Skin of body (tissue), 2 donors: Measurements from ENCODE around the gene PTPRB. TPM values are rescaled to one million over a fixed set of nuclear protein-coding genes. Genes with fewer than 3 reads are reported as not detected.
A peak's percentile ranks its signal among the peaks of the same experiment; 100 is the strongest.

ENCODE experiments used
- DNase-seq: peaks from one replicate; lab custom pipeline; 2025; lab: John Stamatoyannopoulos, UW
- total RNA-seq: library from RNA; depleted of rRNA; stranded (reverse); fragments of >200 nt; gene quantifications from one replicate; pipeline ENCODE4 v1.2.3, GENCODE V29; 2014

Gene PTPRB
- total RNA-seq, 1 donor from 2014 or later = 13.1 TPM

DNA sequence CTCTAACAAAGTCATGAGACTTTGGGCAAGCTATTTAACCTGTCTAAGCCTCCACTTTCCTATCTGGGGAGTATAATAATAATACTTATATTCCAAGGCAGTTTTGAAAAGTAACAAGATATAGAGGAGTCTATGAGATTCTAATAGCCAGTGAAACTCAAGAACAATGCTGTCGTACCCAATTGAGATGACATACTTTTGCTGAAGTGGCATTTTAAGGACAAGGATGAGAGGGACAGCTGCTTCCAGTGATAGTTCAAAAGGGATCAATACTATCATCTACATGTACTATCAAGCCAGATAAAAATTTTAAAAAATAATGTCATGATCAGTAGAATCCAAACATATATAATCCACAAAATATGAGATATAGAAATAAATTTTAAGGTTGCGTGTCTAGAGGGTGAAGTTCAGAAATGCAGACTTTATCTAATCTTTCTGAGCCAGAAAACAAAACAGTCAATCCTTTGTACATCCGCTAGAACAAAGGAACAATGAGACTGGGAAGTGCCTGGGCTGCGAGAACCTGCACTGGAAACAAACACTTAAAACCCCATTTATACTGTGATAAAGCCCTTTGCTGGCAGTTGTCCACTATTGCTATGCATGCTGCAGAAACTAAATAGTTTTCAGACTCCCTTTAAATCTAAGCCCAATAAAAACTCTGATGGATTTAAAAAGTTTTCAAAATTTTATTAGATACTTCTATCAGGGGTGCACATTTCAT, 38.6 kb downstream of the PTPRB start:
- DNase-seq = peak; percentile 24

DNA sequence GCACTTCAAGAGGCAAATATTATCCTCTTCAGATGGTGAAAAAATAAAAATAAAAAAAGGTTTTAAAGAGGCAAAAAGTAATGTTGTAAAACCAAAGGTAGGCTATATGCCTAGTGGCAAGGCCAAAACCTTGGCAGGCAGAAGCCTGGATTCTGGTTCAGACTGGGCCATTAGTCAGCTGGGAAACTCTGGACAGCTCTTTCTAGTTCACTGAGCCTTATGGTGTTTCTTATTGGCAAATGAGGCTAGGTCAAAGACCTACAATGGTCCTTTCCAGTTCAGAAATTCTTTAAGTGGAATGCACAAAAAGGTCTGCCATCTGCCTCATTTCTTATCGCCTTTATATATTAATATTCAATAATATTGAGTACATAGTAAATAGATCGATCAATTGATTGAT, 44.6 kb downstream of the PTPRB start:
- no peak for DNase-seq

DNA sequence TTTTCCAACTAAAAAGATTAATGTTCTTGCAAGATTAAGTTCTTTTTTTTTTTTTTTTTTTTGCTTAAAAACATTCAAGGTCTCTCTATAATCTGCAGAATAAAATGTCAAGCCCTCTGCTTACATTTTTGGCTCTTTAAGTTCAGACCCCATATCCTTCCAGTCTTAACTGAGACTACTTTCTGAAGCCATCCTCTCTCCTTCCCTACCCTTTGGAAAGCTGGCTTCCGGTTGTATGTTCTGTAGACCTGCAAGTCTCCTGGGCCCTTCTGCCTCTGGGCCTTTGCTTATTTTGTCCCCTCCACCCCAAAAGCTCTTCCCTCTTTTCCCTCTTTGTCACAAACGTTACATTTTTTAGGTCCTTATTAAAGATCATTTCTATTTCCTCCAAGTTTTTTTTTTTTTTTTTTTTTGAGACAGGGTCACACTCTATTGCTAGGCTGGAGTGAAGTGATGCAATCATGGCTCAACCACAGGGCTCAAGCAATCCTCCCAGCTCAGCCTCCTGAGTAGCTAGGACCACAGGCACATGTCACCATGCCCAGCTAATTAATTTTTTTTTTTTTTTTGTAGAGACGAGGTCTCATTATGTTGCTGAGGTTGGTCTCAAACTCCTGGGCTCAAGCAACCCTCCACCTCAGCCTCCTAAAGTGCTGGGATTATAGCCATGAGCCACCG, 46.5 kb downstream of the PTPRB start:
- no peak for DNase-seq

DNA sequence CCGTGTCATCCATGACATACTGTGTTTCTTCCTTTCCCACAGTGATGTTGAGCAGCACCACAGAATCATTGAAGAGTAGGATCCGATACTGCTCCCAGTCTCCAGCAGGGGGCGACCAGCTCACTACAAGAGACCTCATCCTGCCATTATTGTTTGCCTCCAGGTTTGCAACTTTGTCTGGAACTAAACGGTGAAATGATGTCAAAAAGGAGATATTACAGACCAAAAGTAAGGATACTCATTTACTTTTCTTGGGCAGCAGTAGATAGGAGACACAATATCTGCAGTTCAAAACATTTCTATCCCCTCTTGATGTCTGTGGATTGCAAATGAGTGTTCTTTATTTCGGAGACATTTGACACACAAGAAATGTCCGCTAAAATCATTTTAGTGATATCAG, 47.2 kb downstream of the PTPRB start:
- DNase-seq = peak; percentile 20

DNA sequence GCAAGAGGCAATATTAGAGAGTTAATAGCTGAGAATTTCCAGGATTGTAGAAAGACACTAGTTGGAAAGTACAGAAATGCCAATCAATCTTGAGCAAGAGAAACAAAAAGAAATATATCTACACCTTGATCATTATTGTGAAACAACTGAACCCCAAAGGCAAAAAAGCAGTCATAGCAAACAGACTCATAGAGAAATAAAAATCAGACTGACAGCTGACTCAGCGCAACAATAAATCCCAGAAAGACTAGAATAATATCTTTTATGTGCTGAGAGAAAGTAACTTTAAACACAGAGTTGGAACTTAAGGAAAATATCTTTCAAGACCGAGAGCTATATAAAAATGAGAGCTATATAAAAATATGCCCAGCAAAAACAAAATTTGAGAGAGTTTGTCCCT, 52.9 kb downstream of the PTPRB start:
- no peak for DNase-seq

DNA sequence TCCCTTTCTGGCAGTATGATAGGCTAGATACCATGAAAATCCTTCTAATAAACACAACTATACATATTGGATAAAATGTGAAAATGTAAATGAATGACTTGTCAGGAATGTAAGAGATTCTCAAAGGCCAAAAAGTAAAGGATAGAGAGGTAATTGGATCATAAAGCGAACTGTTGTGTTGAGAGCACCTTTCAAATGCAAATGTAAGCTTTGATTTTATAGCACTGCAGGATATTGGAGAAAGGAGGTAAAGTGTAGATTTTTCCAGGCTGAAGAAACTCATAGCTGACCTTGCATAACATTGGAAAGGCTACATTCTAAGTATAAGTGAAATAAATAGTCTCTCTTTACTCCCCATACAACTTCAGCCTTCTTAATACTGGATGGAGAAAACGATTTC, 54.0 kb downstream of the PTPRB start:
- no peak for DNase-seq

DNA sequence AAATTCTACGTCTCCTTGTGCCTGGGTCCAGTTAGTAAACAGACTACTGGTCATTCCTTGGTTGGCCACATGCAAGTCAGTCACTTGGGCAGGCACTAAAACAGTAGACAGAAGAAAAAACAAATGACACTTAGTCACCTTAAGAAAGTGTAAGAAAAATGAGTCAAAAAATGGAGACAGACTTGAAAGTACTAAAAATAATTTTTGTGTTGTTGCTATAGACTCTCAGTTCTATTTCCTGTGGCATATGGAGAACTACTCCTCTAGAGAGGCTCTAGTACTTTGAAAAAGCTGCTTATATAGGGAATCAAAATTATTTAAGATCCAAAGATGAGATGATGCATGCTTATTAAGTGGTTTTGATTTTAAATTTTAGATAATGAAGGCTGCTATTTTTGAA, 56.0 kb downstream of the PTPRB start:
- no peak for DNase-seq

DNA sequence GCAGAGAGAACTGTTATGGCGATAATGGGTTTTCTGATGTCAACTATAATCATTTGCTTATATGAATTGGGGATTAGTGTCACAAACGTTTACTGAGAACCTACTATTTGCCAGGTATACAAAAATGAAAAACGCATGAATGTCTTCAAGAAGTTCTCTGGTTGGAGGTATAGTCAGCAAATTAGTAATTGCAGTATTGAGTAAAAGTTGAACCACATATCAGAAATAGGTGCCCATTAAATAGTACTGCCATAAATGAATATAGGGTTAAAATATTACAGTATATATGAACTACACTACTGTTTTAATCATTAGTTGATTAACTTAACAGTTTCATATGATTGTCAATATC, 60.0 kb downstream of the PTPRB start:
- no peak for DNase-seq

DNA sequence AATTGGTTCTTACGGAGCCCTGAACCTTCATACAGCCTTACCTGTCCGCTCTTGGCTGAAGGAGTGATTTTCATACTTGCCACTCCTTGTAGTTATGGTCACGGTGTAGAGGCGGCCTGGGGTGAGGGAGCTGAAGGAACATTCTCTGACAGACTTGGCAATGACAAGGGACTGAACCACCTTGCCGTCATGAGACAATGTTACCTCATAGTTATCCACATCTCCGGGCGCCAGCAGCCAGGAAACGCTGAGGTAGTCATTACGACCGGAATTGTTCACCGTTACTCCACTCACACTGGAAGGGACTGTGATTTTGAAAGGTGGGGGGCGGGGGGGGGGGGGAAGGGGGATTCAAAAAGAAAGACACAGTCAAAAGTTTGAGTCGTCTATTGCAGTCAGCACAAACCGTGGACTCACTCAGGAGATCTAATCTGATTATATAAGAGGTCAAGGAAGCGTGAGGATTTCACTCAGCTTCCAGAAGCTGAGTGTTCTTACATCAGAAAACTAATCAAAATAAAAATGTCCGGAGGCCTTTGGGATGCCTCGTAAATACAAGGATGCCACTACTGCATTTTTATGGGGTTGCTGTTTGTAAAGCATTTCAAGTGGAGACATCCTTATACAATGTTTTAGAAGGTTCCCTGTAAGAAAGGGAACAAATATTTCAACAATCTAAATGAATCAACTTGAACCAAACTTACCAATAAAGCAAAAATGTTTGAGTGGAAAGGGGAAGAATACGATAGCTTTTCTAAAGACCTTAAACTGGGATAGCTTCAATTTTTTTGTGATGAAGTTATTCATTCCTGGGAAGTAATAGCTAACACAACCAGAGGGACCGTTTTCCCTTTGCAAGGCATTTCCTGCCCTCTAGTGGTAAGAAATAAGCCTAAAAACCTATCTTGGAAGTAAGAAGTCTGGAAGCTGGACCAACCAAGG, 60.6 kb downstream of the PTPRB start:
- peak; percentile 74 for DNase-seq

DNA sequence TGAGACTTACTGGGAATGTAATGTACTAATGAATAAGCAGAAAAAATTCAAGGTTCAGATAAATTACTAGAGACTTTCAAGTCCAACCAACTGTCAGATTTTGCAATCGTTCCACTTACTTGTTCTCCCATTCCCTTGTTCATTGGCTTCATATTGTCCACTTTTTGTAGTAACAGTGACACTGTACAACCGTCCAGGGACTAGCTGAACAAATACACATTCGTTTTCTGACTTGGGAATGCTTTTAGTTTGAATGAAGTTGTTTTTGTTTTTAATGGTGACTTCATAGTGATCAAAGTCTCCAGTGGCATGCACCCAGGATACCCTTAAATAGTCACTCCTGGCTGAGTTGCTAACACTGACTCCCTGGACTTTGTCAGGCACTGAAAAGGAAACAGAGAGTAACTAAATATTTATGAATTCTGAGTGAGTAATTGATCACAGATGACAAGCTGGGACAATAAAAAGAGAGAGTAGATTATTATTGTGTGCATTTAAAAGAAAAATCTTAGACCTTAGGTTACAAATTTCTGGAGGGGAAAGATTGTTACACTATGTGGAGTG, 65.4 kb downstream of the PTPRB start:
- no peak for DNase-seq

DNA sequence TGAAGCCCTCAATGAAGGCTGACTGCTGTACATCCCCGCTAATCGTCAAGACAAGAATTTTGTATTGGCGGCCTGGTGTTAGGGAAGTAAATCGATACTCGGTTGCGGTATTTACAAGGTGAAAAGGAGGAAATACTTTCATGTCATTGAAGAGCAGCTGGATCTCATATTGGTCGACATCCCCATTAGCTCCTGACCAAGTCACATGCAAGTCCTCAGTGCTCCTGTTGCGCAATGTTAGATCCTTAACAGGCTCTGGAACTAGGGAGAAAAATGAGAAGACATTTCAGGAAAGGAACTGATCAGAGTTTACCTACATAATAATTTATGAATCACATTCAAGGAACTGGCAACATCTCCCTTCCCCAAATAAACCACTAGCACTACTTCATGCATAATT, 66.2 kb downstream of the PTPRB start:
- no peak for DNase-seq

DNA sequence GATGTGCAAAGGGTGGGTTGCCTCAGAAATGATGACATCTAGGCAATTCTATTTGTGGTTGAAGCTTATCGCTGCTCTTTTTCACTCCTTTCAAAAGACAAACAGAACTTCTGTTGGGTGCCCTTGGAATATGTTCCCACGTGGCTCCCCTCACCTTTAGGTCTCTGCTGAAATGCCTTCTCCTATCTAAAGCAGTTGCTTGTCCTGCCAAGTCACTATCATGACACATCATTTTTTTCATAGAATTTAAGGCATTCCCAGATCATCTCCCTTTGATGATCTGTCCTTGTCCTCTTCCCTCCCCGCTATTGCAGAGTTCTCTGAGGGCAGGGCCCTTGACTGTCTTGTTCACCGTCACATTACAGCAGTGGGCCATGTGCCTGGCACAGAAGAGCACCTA, 75.7 kb downstream of the PTPRB start:
- no peak for DNase-seq

DNA sequence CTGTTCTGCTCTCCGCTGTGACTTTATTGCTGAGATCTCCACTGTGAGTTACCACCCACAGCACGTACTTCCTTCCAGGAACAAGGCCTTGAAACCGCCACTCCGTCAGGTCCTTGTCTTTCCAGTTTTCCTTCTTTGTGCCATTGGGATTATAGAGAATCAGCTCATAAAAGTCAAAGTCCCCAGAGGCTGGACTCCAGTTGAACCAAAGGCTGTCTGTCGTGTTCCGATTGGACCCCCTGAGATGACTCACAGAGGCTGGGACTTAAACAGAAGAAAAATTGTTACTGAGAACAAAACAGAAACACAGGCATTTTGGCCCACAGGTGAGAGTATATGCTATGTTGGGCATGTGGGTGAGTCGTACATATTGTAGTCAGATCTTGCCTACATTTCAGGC, 76.6 kb downstream of the PTPRB start:
- DNase-seq = no peak

DNA sequence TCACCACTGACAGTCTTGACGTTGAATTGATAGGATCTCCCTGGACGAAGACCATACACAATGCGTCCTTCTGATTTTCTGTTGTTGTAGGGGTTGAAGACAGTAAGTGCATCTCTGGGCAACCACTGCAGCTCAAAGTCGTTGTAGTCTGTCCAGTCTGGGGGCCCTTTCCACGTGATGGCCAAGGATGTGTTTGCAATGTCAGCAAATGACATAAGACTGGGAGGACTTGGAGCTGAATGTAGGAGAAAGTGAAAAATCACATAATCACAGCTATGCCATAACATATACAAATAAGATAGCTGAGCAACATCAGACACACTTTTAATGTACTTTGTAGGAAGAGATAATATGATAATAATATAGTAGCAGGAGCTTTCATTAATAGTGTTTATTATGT, 77.8 kb downstream of the PTPRB start:
- no peak for DNase-seq

DNA sequence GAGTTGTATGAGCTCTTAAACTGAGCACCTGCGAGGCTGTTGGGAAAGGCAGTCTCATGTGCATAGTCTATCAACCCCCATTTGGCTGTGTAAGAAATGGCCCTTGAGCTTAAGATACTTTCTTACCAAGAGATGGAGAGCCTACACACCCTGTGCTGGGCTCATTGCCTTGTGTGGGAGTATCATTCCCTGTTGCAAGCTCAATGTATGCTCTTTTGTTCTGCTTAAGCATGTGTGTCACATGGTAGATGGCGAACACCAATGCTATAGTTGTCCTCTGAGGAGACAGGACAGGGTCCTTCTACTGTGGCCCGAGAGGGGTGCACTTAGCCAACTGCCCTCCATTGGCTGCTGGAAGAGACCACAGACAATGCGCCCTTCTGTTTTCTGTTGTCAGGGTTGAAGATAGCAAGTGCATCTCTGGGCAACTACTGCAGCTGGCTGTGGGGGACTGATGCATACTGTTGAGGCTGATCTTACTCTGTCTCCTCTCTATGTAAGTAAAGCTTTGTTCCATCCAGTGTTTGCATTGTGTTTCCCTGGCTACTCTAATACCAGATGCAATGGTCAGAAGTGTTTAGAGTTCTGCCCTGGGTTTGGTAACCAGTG, 79.5 kb downstream of the PTPRB start:
- DNase-seq = no peak

DNA sequence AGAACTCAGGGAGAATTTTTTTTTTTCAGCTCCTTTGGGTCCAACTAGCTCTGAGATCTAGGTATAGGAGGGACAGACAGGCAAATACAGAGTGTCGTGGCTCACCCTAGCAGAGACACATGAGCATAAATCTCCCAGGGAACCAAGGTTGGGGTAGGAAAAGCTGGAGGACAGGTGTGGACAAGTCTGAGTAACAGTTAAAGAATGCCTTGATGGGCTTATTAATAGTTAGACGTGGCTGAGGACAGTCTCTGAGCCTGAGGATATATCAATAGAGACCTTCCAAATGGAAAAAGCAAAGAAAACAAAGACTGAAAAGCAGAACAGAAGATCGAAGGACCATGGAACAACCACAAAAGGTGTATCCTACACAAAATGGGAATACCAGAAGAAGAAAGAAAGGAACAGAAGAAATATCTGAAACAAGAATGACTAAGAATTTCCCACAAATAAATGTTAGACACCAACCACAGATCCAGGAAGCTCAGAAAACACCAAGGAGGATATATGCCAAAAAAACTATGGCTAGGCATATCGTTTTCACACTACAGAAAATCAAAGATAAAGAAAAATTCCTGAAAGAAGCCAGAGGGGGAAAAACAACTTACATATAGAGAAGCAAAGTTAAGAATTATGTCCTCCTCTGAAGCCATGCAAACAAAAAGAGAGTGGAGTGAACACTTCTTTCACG, 80.9 kb downstream of the PTPRB start:
- DNase-seq = no peak

DNA sequence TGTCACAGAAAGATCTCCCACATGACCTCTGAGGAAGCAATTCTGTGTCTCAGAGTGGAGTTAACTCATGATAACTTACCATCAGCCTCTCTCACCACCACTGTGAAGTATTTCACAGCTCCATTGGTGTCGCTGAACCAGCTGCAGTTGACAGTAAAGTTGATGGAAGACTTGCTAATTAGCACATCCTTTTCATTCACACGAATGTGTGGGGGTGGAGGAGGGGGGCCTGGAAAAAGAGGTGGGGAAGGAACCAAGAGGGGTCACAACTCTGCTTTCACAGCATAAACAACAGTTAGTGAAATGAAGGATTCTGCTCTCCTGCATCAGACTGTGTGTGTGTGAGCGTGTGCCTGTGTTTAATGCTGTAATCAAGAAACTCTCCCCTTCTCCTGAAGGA, 82.1 kb downstream of the PTPRB start:
- no peak for DNase-seq

DNA sequence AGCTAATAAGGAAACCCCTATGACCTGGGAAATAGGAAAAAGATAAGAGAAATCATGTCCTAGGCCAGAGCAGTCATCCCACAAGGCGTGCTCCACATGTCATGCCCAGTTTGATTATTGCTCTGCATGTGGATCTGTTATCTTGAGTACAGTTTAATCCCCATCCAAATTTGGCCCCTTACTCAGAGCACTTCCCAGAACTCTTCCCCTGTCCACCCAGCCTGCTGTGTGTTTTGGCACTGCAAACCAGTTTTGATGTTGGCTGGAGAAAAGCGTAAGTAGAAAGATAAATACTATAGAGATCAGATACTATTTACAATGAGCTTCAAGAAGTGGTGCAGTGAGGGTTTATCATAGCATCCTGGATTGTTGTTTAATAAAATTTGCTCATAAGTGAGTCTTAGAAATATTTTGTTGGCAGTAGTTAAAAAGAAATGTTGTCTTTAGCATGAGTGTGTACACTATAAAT, 83.8 kb downstream of the PTPRB start:
- no peak for DNase-seq

DNA sequence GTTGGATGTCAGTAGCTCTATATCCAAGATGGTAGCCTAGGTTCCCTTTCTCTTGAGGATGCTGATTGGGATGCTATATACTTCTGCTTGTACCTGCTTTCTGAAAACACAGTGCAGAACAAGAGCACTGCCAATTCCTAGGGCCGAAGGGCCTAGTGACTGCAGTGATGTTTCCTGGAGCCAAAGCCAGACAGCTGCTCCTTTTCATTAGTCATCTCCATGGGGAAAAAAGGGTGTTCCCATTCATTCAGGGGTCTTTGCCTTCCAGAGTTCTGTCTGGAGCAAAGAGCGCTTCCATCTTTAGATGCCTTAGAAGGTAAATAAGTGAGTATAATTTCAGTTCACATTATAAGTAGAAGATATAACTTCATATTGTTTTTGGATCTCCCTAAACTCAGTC, 85.5 kb downstream of the PTPRB start:
- DNase-seq = no peak

DNA sequence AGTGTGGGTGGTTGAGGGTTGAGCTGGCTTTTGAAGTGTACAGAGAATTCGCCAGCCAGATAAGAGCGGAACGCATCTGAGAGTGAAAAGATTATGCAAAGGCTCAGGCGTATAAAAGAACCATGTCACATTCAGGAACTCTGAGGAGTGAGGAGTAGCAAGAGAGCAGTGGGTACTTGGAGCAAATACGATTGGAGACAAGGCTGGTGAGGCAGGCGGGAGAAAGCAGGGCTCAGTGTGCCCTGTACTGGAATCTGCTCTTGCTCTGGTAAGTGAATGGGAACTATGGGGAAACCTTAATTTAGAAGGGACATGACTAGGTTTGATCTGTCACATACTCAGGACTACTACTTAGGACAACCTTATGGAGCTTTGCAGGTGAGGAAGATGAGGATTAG, 87.0 kb downstream of the PTPRB start:
- DNase-seq = no peak
